Aorta (tissue), 5 donors: ENCODE measurements around the gene ALDH18A1. TPM values are rescaled to one million over a fixed set of nuclear protein-coding genes. Genes with fewer than 3 reads are reported as not detected.

Experiments used
- ATAC-seq: fragments of 200-7000 bp; cut with Tn5 transposase; one replicate; pipeline ENCODE4 v1.9.1; 2022; ENCODE audit warnings: moderate library complexity; ENCODE audit not compliant: low FRiP score
- DNase-seq, 2 donors: peaks; one replicate each; pipeline ENCODE4 v3.0.0-alpha.2; 2020
- H3K27ac ChIP-seq, 2 donors: one replicate each; pipeline ENCODE4 v1.5.1; 2013; ENCODE audit warnings: low read length in 2 of 2, mild to moderate bottlenecking in 2 of 2, moderate library complexity in 2 of 2, control low read depth in 1 of 2, inconsistent platforms in 1 of 2, low read depth in 1 of 2
- H3K27me3 ChIP-seq, 2 donors: one replicate each; pipeline ENCODE4 v1.6.1; 2013; ENCODE audit warnings: control low read depth in 1 of 2, low read length in 1 of 2, mild to moderate bottlenecking in 1 of 2, moderate library complexity in 1 of 2; ENCODE audit not compliant: insufficient read depth in 2 of 2, control insufficient read depth in 1 of 2
- H3K36me3 ChIP-seq, 2 donors: one replicate each; pipeline ENCODE4 v1.6.1; 2013; ENCODE audit warnings: control low read depth in 1 of 2, low read length in 1 of 2, mild to moderate bottlenecking in 1 of 2; ENCODE audit not compliant: insufficient read depth in 2 of 2, control insufficient read depth in 1 of 2
- H3K4me1 ChIP-seq, 2 donors: one replicate each; pipeline ENCODE4 v1.6.1; 2013; ENCODE audit warnings: low read length in 2 of 2, control low read depth in 1 of 2, mild to moderate bottlenecking in 1 of 2, moderate library complexity in 1 of 2; ENCODE audit not compliant: insufficient read depth in 2 of 2, control insufficient read depth in 1 of 2
- H3K4me3 ChIP-seq, 2 donors: one replicate each; pipeline ENCODE4 v1.5.1; 2013; ENCODE audit warnings: low read length in 2 of 2, control low read depth in 1 of 2, mild to moderate bottlenecking in 1 of 2
- H3K9me3 ChIP-seq: one replicate; pipeline ENCODE4 v1.6.1; 2013; ENCODE audit warnings: mild to moderate bottlenecking, low read length; ENCODE audit not compliant: control insufficient read depth
- WGBS, 2 donors: extraction: QIAGEN DNeasy Blood & Tissue Kit; methylation state at CpG; one replicate each; pipeline ENCODE4 v1.1.7; 2013; 5-methylcytosine and 5-hydroxymethylcytosine counted together
- intact Hi-C, 2 donors: fragments of 100-400 bp; cut with DNase I; formaldehyde crosslinking; loops; one replicate each; pipeline versions ENCODE4 v1.14.2 to v1.15.0; 2022
- polyA plus RNA-seq, 2 donors: library from polyadenylated mRNA; stranded (reverse); fragments of 200-250 nt; gene quantifications; one replicate each; pipeline ENCODE4 v1.2.3, GENCODE V29; 2013
- total RNA-seq, 2 donors: library from RNA; stranded (reverse); fragmentation: NEBNext Ultra II Directional; extraction: Animal tissue kit (Norgen Biotek cat#: 25700); gene quantifications; one replicate each; pipeline ENCODE4 v1.2.1, GENCODE V29; 2021
- donor health status: healthy with polysubstance abuse.
- donor health status: Bipolar disorder and iron deficiency.
- donor health status: DM: no; HTN: no; CAD: no.
- donor health status: DM: no; HTN: no; CAD: no.
- donor health status: DM: yes; HTN: yes; CAD: no.

ALDH18A1 gene
- total and polyA plus RNA-seq, 4 donors = 12.1 to 50.8 (median 30.8) TPM

DNA sequence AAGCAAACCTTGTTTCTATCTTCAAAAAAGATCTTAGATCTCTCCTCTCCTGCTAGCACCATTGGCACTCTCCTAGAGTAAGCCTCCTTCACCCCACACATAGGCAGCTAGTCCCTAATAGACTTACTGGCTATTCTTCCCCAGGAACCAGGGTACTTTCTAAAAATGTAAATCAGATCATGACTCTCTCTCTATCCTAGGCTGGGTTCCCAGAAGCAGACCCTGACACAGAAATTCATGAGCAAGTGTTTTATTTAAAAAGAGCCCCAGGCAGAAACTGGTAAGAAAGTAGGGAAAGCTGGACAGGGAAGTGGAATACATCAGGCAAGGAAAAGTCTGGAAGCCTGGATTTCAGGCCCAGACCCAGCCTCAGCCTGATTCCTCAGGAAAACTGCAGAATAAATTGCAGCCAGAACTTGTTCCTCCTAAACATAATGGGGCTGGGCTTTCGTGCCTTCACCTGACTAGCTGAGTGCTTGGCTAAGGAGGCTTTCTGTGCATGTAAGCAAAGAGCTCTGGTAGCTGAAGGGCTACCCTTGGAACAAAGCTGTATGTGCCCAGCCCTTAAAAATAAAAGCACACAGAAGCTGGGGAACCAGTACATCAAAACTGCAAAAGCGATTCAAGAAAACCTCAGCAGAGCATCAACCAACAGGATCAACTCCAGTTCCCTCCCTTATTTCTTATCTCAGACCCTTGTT, 76.5 kb downstream of the ALDH18A1 start:
- 57 to 61% methylated on average over 2 of the region's 2 CpGs for WGBS, 2 donors
- intact Hi-C loops = no loop called here
- H3K36me3 ChIP-seq = no peaks in the 10 kb centered on the region
- H3K27ac ChIP-seq = no peak overlapping the region
- no peak for DNase-seq
- no peaks in the 10 kb centered on the region for H3K9me3 ChIP-seq
- no peaks in the 10 kb centered on the region for H3K27me3 ChIP-seq
- no peak for ATAC-seq
- H3K4me3 ChIP-seq = no peak overlapping the region
- peaks cover 3 to 6% of the 10 kb centered on the region in 2 donors for H3K4me1 ChIP-seq

DNA sequence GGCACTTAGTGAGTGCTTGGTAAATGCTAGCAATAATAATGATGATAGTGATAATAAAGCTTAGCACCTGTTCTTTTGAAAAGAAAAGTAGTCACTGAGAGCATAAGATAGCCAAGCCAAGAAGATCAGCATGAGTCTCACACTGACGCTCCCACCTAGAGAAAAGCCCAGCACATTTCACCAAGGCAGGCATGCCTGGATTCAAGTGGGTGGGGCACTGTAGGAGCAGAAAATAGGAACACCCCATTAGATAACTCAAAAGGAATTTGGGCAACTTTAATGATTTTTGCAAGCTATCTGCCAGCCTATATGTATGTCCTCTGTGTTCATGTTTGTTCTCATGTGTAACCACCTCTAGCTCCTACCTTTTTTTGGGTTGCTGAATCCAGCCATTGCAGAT, 77.2 kb downstream of the ALDH18A1 start:
- H3K9me3 ChIP-seq = no peaks in the 10 kb centered on the region
- WGBS, 2 donors = 39 to 50% methylated on average over 1 of the region's 1 CpG
- H3K4me1 ChIP-seq = peaks cover 3 to 6% of the 10 kb centered on the region in 2 donors
- DNase-seq (no peak), ATAC-seq (no peak)
- H3K27me3 ChIP-seq = no peaks in the 10 kb centered on the region
- H3K27ac ChIP-seq = no peak overlapping the region
- H3K36me3 ChIP-seq = no peaks in the 10 kb centered on the region
- no peak overlapping the region for H3K4me3 ChIP-seq
- intact Hi-C loops = no loop called here

DNA sequence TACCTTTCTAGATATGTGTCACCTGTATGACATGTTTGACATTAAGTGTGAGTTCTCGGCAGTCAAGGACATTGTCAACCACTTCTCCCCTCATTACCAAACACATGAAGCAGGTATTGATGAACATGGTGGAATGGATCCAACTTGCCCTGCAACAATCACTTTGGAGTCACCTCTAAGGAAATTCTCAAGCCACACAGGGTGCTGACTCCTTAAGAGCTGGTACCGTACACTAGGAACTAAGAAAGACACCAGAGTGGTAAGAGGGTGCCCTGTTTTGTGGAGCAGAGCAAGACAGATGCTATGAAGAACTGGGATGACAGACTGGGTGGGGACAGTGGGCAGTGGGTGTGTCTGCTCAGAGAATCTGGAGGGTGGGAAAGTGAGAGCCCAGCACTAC, 77.9 kb downstream of the ALDH18A1 start:
- 96 to 98% methylated on average over 2 of the region's 2 CpGs for WGBS, 2 donors
- Histone ChIP-seq H3K4me3 (no peak overlapping the region), H3K4me1 (peaks cover 3 to 6% of the 10 kb centered on the region in 2 donors), H3K27ac (no peak overlapping the region), H3K36me3 (no peaks in the 10 kb centered on the region), H3K27me3 (no peaks in the 10 kb centered on the region), H3K9me3 (no peaks in the 10 kb centered on the region)
- intact Hi-C loops = no loop called here
- ATAC-seq (peak; percentile 19), DNase-seq (no peak)

- ATAC-seq = no peak
- no peaks in the 10 kb centered on the region for H3K9me3 ChIP-seq
- H3K4me3 ChIP-seq = no peak overlapping the region
- 70 to 74% methylated on average over 11 of the region's 11 CpGs for WGBS, 2 donors
- no peaks in the 10 kb centered on the region for H3K36me3 ChIP-seq
- no peak overlapping the region for H3K27ac ChIP-seq
- intact Hi-C loops = no loop called here
- H3K27me3 ChIP-seq = no peaks in the 10 kb centered on the region
- peaks cover 2 to 3% of the 10 kb centered on the region in 2 donors for H3K4me1 ChIP-seq
- DNase-seq = no peak
Observed at GRCh38 chr10:95574649-95575365, 81.7 kb downstream of the ALDH18A1 start.

DNA sequence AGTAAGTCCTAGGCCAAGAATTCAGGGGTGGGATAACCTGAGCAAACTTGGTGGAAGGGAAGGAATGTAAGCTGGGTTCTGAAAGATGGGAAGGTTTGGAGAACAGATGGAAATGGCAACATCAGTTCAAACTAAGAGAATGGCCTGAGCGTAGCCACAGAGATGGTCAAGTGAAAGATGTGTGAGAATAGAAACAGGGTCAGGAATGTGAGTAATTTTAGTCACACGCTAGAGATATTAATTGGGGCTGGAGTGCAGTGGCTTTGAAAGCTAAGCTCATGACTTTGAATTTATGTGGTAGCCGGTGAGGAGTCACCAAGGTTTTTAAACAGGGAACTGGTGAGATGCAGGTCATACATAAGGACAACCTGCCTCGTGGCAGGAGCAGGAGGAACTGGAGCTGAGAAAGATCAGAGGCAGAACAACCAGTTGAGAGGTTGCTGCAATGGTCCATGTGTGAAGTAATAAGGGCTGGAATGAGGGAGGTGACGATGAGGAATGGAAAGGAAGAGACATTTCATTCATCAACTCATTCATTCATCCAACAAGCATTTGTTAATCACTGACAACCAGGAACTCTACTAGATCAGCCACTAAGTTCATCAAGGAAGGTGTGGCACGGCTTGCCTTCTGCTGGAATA, 82.4 kb downstream of the ALDH18A1 start:
- no peaks in the 10 kb centered on the region for H3K9me3 ChIP-seq
- WGBS, 2 donors = 93 to 95% methylated on average over 6 of the region's 6 CpGs

GRCh38 chr10:95573527-95573926, 83.0 kb downstream of the ALDH18A1 start:
- WGBS, 2 donors = 90 to 92% methylated on average over 3 of the region's 3 CpGs
- no peak for ATAC-seq

More for the DNA sequence above, 82.4 kb downstream of the ALDH18A1 start:
- no peak overlapping the region for H3K27ac ChIP-seq
- intact Hi-C loops = no loop called here
- H3K27me3 ChIP-seq = no peaks in the 10 kb centered on the region
- H3K36me3 ChIP-seq = no peaks in the 10 kb centered on the region
- DNase-seq (no peak), ATAC-seq (no peak)
- no peaks in the 10 kb centered on the region for H3K4me1 ChIP-seq
- no peak overlapping the region for H3K4me3 ChIP-seq

DNA sequence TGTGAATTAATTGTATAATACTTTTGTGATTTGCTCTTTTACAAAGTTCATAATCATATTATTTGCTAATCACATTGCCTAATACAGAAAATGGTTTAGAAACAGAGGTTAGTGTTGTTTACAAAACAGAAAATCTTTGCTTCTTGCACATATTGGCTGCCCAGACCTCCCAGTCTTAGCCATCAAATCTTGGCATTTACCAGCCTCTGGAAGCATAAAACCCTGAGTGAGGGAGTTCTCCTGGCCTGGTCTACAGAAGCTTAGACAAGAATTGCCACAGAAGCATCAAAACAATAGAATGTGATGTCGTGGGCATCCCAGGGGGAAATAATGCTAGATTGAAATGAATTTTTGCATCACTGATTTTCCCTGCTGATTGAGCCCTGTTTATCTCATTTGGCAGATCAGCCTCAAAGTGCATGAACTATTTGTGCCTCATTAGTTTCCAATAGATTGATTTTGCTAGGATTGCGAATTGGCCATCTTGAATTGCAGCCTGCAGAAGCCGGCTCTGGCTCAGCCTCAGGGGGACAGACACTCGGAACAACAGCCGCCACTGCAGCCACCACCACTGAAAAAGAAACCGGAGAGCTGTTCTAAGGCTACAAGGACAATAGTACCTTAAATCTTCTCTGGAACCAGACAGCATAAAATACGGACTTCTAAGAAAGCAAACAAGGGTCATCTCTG, 84.2 kb downstream of the ALDH18A1 start:
- intact Hi-C loops = no loop called here
- H3K4me1 ChIP-seq = no peaks in the 10 kb centered on the region
- no peaks in the 10 kb centered on the region for H3K9me3 ChIP-seq
- 90 to 92% methylated on average over 7 of the region's 7 CpGs for WGBS, 2 donors
- no peak overlapping the region for H3K4me3 ChIP-seq
- H3K27me3 ChIP-seq = no peaks in the 10 kb centered on the region
- no peak overlapping the region for H3K27ac ChIP-seq
- H3K36me3 ChIP-seq = no peaks in the 10 kb centered on the region
- no peak for DNase-seq
- ATAC-seq = no peak

More at GRCh38 chr10:95573527-95573926, 83.0 kb downstream of the ALDH18A1 start:
- intact Hi-C loops = no loop called here
- H3K27ac ChIP-seq = no peak overlapping the region
- H3K9me3 ChIP-seq = no peaks in the 10 kb centered on the region
- no peak for DNase-seq
- no peaks in the 10 kb centered on the region for H3K4me1 ChIP-seq
- H3K27me3 ChIP-seq = no peaks in the 10 kb centered on the region
- no peak overlapping the region for H3K4me3 ChIP-seq
- no peaks in the 10 kb centered on the region for H3K36me3 ChIP-seq

GRCh38 chr10:95571390-95571789, 85.1 kb downstream of the ALDH18A1 start:
- Histone ChIP-seq H3K27me3 (no peaks in the 10 kb centered on the region), H3K4me1 (no peaks in the 10 kb centered on the region), H3K27ac (no peak overlapping the region), H3K36me3 (no peaks in the 10 kb centered on the region), H3K9me3 (no peaks in the 10 kb centered on the region), H3K4me3 (no peak overlapping the region)
- DNase-seq = no peak
- ATAC-seq = no peak
- intact Hi-C loops = no loop called here
- 93 to 95% methylated on average over 4 of the region's 4 CpGs for WGBS, 2 donors
